Chondrocyte (in vitro differentiated cells): Measurements from ENCODE around the gene TSPAN9. TPM values are rescaled to one million over a fixed set of nuclear protein-coding genes. Genes with fewer than 3 reads are reported as not detected.
A peak's percentile ranks its signal among the peaks of the same experiment; 100 is the strongest.

Source experiments
- DNase-seq: peaks from one replicate; pipeline ENCODE4 v3.0.0; 2021; ENCODE audit warnings: mixed read lengths, low spot score
- H3K27ac Mint-ChIP-seq: one replicate; pipeline ENCODE4 v1.8.0; 2021; ENCODE audit warnings: mild to moderate bottlenecking, moderate library complexity, mixed read lengths; ENCODE audit not compliant: unreplicated experiment
- H3K27me3 Mint-ChIP-seq: 2 replicates; pipeline ENCODE4 v1.8.0; 2021; ENCODE audit warnings: low read depth, mixed read lengths
- H3K36me3 Mint-ChIP-seq: 2 replicates; pipeline ENCODE4 v1.8.0; 2021; ENCODE audit warnings: low read depth, mixed read lengths
- H3K4me1 Mint-ChIP-seq: 2 replicates; pipeline ENCODE4 v1.8.0; 2021; ENCODE audit warnings: low read depth, mild to moderate bottlenecking, mixed read lengths
- H3K4me3 Mint-ChIP-seq: one replicate; pipeline ENCODE4 v1.8.0; 2021; ENCODE audit warnings: mild to moderate bottlenecking, moderate library complexity, mixed read lengths; ENCODE audit not compliant: unreplicated experiment
- H3K9me3 Mint-ChIP-seq: 2 replicates; pipeline ENCODE4 v1.8.0; 2021; ENCODE audit warnings: low read depth, mixed read lengths
- CTCF ChIP-seq: fragments of 200-600 bp; sonication (generic); IDR thresholded peaks from 2 replicates; pipeline ENCODE4 v1.5.0; 2021; ENCODE audit warnings: antibody characterized with exemption, mild to moderate bottlenecking, moderate library complexity
- total RNA-seq: library from RNA; stranded (reverse); gene quantifications from 3 replicates; pipeline ENCODE4 v1.2.1, GENCODE V29; 2021

TSPAN9 gene
- total RNA-seq, 1 donor from 2014 or later, result 50.4 TPM

- no peak for TF ChIP-seq CTCF
- Mint-ChIP-seq H3K4me3 (no peak overlapping the region), H3K4me1 (peaks cover 67% of the 10 kb centered on the region), H3K27ac (no peak overlapping the region), H3K9me3 (peaks cover 8% of the 10 kb centered on the region), H3K36me3 (peaks cover 8% of the 10 kb centered on the region), H3K27me3 (no peaks in the 10 kb centered on the region)
- DNase-seq, result peak; percentile 55
Measured at GRCh38 chr12:3120701-3121100, 43.5 kb downstream of the TSPAN9 start.

GRCh38 chr12:3122841-3123678 is 45.9 kb downstream of the TSPAN9 start:
- Mint-ChIP-seq H3K36me3 (peaks cover 8% of the 10 kb centered on the region), H3K27me3 (no peaks in the 10 kb centered on the region), H3K4me1 (peaks cover 43% of the 10 kb centered on the region), H3K27ac (peak overlapping the region; percentile 92), H3K9me3 (peaks cover 8% of the 10 kb centered on the region), H3K4me3 (no peak overlapping the region)
- DNase-seq, result peak; percentile 64
- peak; percentile 50 for TF ChIP-seq CTCF

- no peak overlapping the region for H3K27ac Mint-ChIP-seq
- no peak overlapping the region for H3K4me3 Mint-ChIP-seq
- DNase-seq, result peak; percentile 36
- no peak for TF ChIP-seq CTCF
- H3K27me3 Mint-ChIP-seq, result no peaks in the 10 kb centered on the region
- peaks cover 8% of the 10 kb centered on the region for H3K9me3 Mint-ChIP-seq
- peaks cover 7% of the 10 kb centered on the region for H3K36me3 Mint-ChIP-seq
- peaks cover 36% of the 10 kb centered on the region for H3K4me1 Mint-ChIP-seq
Measured at GRCh38 chr12:3123729-3124128, 46.5 kb downstream of the TSPAN9 start.

GRCh38 chr12:3124917-3125316 is 47.7 kb downstream of the TSPAN9 start:
- Mint-ChIP-seq H3K9me3 (peaks cover 8% of the 10 kb centered on the region), H3K4me1 (peaks cover 29% of the 10 kb centered on the region), H3K27ac (no peak overlapping the region), H3K36me3 (peaks cover 10% of the 10 kb centered on the region), H3K4me3 (no peak overlapping the region), H3K27me3 (no peaks in the 10 kb centered on the region)
- DNase-seq, result no peak
- no peak for TF ChIP-seq CTCF

- peaks cover 10% of the 10 kb centered on the region for H3K36me3 Mint-ChIP-seq
- H3K4me1 Mint-ChIP-seq, result peaks cover 28% of the 10 kb centered on the region
- H3K27ac Mint-ChIP-seq, result no peak overlapping the region
- H3K4me3 Mint-ChIP-seq, result no peak overlapping the region
- no peak for TF ChIP-seq CTCF
- peaks cover 8% of the 10 kb centered on the region for H3K9me3 Mint-ChIP-seq
- DNase-seq, result no peak
- no peaks in the 10 kb centered on the region for H3K27me3 Mint-ChIP-seq
Measured at GRCh38 chr12:3125674-3126073, 48.5 kb downstream of the TSPAN9 start.
